H1 (cell line): ENCODE results near the gene TNFSF12. TPM values are rescaled to one million over a fixed set of nuclear protein-coding genes. Genes with fewer than 3 reads are reported as not detected.
A peak's percentile ranks its signal among the peaks of the same experiment; 100 is the strongest.

ENCODE experiments used
- ATF2 ChIP-seq: IDR thresholded peaks from 2 replicates; pipeline ENCODE4 v1.6.1; 2012; ENCODE audit warnings: low read length, inconsistent platforms
- BRCA1 ChIP-seq: IDR thresholded peaks from 2 replicates; pipeline ENCODE4 v1.6.1; 2012; ENCODE audit warnings: low read depth, low read length, improper control_type of control experiment
- CHD1 ChIP-seq: IDR thresholded peaks from 2 replicates; pipeline ENCODE4 v1.6.1; 2012; ENCODE audit warnings: low read depth, low read length, improper control_type of control experiment
- CHD2 ChIP-seq: IDR thresholded peaks from 2 replicates; pipeline ENCODE4 v1.6.1; 2012; ENCODE audit warnings: low read length, improper control_type of control experiment
- EP300 ChIP-seq, 2 experiments: IDR thresholded peaks; 1 replicate in 1 of 2; 2 replicates in 1 of 2; pipeline ENCODE4 v1.6.1; 2011 to 2012; ENCODE audit warnings: low read depth in 2 of 2, low read length in 2 of 2, mild to moderate bottlenecking in 2 of 2, borderline replicate concordance in 1 of 2, inconsistent platforms in 1 of 2, moderate library complexity in 1 of 2
- HDAC2 ChIP-seq, 2 experiments: fragments of 300-600 bp in 1 of 2; sonication (generic) in 1 of 2; IDR thresholded peaks; 2 replicates each; pipeline ENCODE4 v1.6.1; 2011 to 2012; ENCODE audit warnings: low read depth in 2 of 2, low read length in 2 of 2, mild to moderate bottlenecking in 2 of 2, moderate library complexity in 2 of 2, borderline replicate concordance in 1 of 2, inconsistent platforms in 1 of 2
- HDAC6 ChIP-seq: IDR thresholded peaks from one replicate; pipeline ENCODE4 v1.7.1; 2012; ENCODE audit warnings: low read depth, mild to moderate bottlenecking, inconsistent platforms, low read length, moderate library complexity
- JUN ChIP-seq: IDR thresholded peaks from 2 replicates; pipeline ENCODE4 v1.6.1; 2011; ENCODE audit warnings: low read depth, mild to moderate bottlenecking, improper control_type of control experiment, low read length
- KDM4A ChIP-seq: IDR thresholded peaks from one replicate; pipeline ENCODE4 v1.7.1; 2012; ENCODE audit warnings: low read depth, mild to moderate bottlenecking, moderate library complexity, low read length, inconsistent platforms; ENCODE audit not compliant: severe bottlenecking
- KDM5A ChIP-seq: fragments of 200-600 bp; IDR thresholded peaks from 2 replicates; pipeline ENCODE4 v1.7.1; 2012; ENCODE audit warnings: mild to moderate bottlenecking, low read length, inconsistent platforms, mixed read lengths
- NANOG ChIP-seq: IDR thresholded peaks from 2 replicates; pipeline ENCODE4 v1.6.1; 2011; ENCODE audit warnings: low read length, low read depth, mild to moderate bottlenecking, inconsistent platforms; ENCODE audit not compliant: insufficient read depth, poor library complexity, severe bottlenecking
- NRF1 ChIP-seq: IDR thresholded peaks from 2 replicates; pipeline ENCODE4 v1.6.1; 2011; ENCODE audit warnings: mild to moderate bottlenecking, low read depth, low read length, improper control_type of control experiment
- POLR2AphosphoS5 ChIP-seq: IDR thresholded peaks from 2 replicates; pipeline ENCODE4 v1.6.1; 2011; ENCODE audit warnings: low read depth, low read length
- POU5F1 ChIP-seq: IDR thresholded peaks from 2 replicates; pipeline ENCODE4 v1.6.1; 2011; ENCODE audit warnings: low read depth, mild to moderate bottlenecking, low read length, moderate library complexity
- RAD21 ChIP-seq, 2 experiments: IDR thresholded peaks in 1 of 2; conservative IDR thresholded peaks in 1 of 2; 2 replicates each; pipeline ENCODE4 v1.6.1; 2011; ENCODE audit warnings: low read depth in 2 of 2, low read length in 2 of 2, improper control_type of control experiment in 1 of 2, inconsistent platforms in 1 of 2, mild to moderate bottlenecking in 1 of 2, moderate library complexity in 1 of 2
- RBBP5 ChIP-seq: IDR thresholded peaks from 2 replicates; pipeline ENCODE4 v1.7.1; 2012; ENCODE audit warnings: low read depth, mild to moderate bottlenecking, inconsistent platforms, low read length, moderate library complexity, borderline replicate concordance
- RFX5 ChIP-seq: IDR thresholded peaks from 2 replicates; pipeline ENCODE4 v1.6.1; 2011; ENCODE audit warnings: low read depth, low read length, improper control_type of control experiment, borderline replicate concordance
- RNF2 ChIP-seq: fragments of 200-900, 300-1000 bp; sonication (generic); IDR thresholded peaks from 2 replicates; pipeline ENCODE4 v1.7.1; 2016; ENCODE audit warnings: borderline replicate concordance, low read depth, mild to moderate bottlenecking, antibody characterized with exemption, low read length; ENCODE audit not compliant: poor library complexity, severe bottlenecking; ENCODE audit errors: missing control alignments
- SP1 ChIP-seq: IDR thresholded peaks from 2 replicates; pipeline ENCODE4 v1.6.1; 2011; ENCODE audit warnings: low read depth, low read length
- SP4 ChIP-seq: IDR thresholded peaks from 2 replicates; pipeline ENCODE4 v1.6.1; 2012; ENCODE audit warnings: low read length, inconsistent platforms
- SRF ChIP-seq: IDR thresholded peaks from 2 replicates; pipeline ENCODE4 v1.6.1; 2011; ENCODE audit warnings: mild to moderate bottlenecking, low read depth, low read length, moderate library complexity
- TBP ChIP-seq: IDR thresholded peaks from 2 replicates; pipeline ENCODE4 v1.6.1; 2011; ENCODE audit warnings: low read depth, low read length, improper control_type of control experiment
- TCF12 ChIP-seq: IDR thresholded peaks from 2 replicates; pipeline ENCODE4 v1.6.1; 2011; ENCODE audit warnings: low read depth, mild to moderate bottlenecking, low read length
- TEAD4 ChIP-seq: IDR thresholded peaks from 2 replicates; pipeline ENCODE4 v1.6.1; 2012; ENCODE audit warnings: low read depth, low read length, inconsistent platforms, mixed read lengths
- polyA plus RNA-seq, 7 experiments: library from polyadenylated mRNA; depleted of rRNA in 3 of 7; stranded (reverse) in 5 of 7; unstranded in 2 of 7; fragments of >200 nt in 5 of 7; fragments of 200-250 nt in 2 of 7; gene quantifications; 1 replicate in 5 of 7; 2 replicates in 1 of 7; 4 replicates in 1 of 7; pipeline versions ENCODE4 v1.2.1 to v1.2.3, GENCODE V29; 2011 to 2013; ENCODE audit warnings: missing spikeins in 2 of 7, mixed read lengths in 2 of 7
- total RNA-seq: library from RNA; stranded (reverse); fragmentation: NEBNext Ultra II Directional; extraction: Animal tissue kit (Norgen Biotek cat#: 25700); gene quantifications from 2 replicates; pipeline ENCODE4 v1.2.1, GENCODE V29; 2021

Gene TNFSF12
- total and polyA plus RNA-seq, 2 of the 8 experiments (the other 6 are each of a cell fraction or from before 2014, with no cell fraction given), result 7.2 to 9.6 TPM

GRCh38 chr17:7590743-7591142 lies 41.9 kb downstream of the TNFSF12 start (continued):
- TF ChIP-seq POU5F1 (no peak), RBBP5 (no peak), TEAD4 (peak; percentile 81), TBP (peak; percentile 59; the same call in 1 of the 2 replicates), BRCA1 (no peak), POLR2AphosphoS5 (peak; percentile 60; the same call in 1 of the 2 replicates), RAD21 (IDR thresholded peaks at IDR 0.05 in 1 of 2, conservative IDR thresholded peaks at IDR 0.05 in 1 of 2; ENCODE audit: low read depth in 2 of 2, low read length in 2 of 2) (no peak), SRF (no peak), JUN (no peak), CHD2 (0 out of 2 replicates have a peak, but pooled peaks have one; percentile 23), NRF1 (no peak), KDM4A (no peak), HDAC2 (IDR thresholded peaks at IDR 0.05; ENCODE audit: borderline replicate concordance in 1 of 2, low read depth in 2 of 2, low read length in 2 of 2) (no peak), SP4 (no peak; the same call in 1 of the 2 replicates), KDM5A (no peak), ATF2 (peak; percentile 28; the same call in 1 of the 2 replicates), NANOG (no peak), SP1 (peak; percentile 62; the same call in 1 of the 2 replicates), RFX5 (no peak), EP300 (IDR thresholded peaks at IDR 0.05; ENCODE audit: borderline replicate concordance in 1 of 2, low read depth in 2 of 2, low read length in 2 of 2) (no peak), CHD1 (no peak), HDAC6 (no peak), TCF12 (no peak), RNF2 (no peak)
